GM18868 (cell line): Measurements from ENCODE around the gene LDLRAP1.

Source experiments
- ATAC-seq: cut with Tn5 transposase; IDR thresholded peaks from one replicate; pipeline ENCODE4 v1.9.1; 2021; ENCODE audit warnings: mild to moderate bottlenecking, moderate library complexity; ENCODE audit not compliant: unreplicated experiment

Gene LDLRAP1

DNA sequence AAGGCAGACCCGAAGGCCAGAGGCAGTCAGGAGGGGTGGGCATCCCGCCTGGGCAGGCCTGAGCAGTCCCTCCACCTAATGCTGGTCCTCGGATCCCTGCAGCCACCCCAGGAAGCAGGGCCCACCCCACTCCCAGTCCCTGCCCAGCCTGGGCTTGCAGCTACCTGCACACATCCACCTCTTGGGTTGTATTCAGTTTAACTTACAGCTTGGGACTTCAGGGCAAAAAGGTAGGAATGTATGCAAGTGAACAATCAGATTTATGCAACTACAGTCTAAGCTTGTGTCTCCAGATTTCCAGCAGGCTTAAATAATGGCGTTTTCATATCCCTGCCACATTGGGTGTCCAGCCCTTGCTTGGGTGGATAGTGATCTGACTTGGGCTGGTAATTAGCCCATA lies 17.4 kb downstream of the LDLRAP1 start:
- no peak for ATAC-seq

DNA sequence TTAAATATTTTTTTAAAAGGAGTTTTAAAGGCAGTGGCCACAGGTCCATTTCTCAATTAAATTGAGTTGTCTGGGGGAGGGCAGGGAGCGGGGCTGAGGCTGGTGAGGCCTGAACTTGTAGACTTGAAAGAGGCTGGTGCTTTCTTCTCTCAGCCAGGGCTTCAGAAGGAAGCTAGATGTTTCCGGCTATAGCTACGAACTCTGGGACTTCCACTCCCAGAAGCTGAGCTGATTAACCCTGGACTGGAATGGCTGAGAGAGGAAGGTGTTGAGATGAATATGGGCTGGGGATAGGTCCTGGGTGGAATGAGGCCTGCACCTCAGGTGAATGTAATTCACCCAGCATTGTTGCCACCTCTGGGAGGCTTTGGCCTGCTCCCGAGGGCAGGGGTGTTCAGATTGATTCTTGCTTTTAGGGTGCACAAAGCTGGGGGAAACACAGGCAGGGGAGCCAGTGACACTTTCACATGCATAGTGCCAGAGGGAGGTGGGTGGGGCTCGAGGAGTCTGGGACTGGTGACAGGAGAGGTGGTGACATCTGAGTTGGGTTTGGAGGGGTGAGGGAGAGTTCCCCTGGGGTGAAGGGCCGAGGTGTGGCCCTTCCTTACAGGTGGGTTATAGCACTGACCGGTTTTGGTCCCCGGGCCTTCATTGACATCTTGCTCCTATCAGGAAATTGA lies 18.2 kb downstream of the LDLRAP1 start:
- ATAC-seq, result no peak

DNA sequence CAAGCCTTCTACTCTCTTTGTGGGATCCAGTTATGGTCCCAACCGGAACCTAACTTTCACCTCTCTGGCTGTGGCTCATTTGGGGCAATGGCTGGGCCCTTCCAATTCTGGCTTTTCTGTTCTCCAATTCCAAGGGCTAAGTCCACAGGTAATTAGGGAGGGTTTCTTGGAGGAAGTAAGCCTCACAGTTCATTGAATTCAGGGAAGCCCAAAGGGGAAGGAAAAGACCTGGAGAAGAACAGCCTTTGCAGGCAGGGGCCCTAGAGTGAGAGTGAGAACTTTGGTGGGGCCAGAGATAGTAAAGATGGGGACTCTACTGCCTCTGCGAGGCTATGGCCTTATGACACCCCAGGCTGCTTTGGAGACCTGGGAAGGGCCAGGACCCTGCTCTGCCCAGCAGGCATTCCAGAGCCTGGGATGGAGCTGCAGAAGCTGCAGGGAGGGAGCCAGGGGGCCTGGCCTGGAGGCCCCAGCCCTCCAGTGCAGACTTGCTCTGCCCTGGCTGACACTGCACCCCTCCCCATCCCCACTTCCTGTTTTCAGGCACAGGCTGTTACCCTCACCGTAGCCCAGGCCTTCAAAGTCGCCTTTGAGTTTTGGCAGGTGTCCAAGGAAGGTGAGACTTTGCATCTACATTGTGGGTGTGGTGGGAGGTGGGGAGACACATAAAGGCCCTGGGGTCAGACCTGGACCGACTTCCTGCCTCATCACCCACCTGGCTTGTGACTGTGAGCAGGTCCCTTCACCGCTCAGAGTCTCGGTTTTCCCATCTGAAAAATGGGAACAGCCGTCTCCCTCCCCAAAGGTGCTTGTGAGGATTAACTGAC lies 18.9 kb downstream of the LDLRAP1 start:
- peak; percentile 69 for ATAC-seq

GRCh38 chr1:25562928-25563283 lies 19.5 kb downstream of the LDLRAP1 start:
- ATAC-seq, result no peak

DNA sequence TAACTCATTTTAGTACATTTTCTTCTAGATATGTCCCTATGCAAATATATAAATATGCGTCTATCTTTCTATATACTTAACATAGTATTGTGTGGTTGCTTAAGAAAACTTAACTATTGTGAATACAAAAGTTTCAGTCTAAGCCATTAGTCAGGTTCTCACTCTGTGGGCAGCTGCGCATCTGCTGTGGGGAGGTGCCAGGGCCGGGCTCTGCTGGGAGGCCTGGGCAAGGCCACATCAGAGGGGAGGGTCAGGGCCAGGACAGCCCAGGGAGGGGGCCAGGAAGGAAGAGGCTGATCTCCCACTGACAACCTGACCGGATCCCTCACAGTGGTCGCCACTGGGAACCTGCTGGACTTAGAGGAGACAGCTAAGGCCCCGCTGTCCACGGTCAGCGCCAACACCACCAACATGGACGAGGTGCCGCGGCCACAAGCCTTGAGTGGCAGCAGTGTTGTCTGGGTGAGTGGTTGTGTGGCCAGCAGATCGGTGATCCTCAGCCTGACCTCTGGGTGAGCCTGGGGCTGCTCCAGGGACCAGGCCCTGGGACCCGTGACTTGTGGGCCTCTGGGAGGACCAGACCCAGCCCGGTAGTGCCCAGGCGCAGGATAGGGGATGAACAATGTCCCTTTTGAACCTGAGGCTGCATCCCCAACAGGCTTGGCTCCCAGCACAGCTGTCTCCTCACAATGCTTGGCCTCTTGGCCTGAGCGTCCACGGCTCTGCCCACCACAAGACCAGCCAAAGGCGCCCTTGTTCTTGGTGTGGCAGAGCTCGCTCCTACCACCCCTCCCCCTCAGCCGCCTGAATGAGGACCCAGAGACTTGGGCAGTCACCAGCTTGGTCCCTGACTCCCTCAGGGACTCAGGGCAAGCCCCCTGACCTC lies 20.2 kb downstream of the LDLRAP1 start:
- ATAC-seq, result no peak

DNA sequence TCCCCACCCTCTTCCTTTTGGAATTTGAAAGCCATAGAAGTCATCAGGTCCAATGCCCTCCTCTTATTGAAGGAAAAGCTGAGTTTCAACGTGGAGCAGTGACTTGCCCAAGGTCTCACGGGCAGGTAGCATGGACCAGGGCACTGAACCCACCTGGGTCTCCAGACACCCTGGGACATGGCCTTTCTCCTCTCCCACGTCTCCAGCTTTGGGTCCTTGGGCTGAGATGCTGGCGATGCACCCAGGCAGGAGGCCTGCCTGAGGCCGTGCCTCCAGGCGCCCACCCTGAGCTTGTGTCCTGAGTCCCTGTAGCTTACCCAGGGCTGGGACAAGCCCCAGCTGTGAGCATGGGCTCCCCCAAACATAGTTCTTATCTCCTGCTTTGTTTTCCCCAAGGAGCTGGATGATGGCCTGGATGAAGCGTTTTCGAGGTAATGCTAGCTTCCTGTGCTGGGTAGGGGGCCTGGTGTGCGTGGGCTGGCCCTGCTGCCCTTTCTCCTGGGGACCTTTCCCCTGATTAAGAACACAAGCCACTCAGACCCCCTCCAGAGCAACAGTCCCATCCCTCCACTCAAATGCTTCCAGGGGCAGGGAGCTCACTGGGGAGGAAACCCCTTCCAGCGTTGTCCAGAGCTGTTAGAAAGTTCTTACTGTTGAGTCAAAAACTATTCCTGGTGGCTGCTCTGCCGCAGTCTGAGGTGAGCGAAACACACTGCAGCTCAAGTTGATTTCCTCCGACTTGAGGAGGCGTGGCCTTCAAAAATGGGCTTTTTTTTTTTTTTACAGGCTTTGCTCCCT lies 21.6 kb downstream of the LDLRAP1 start:
- ATAC-seq, result no peak

- no peak for ATAC-seq
These were observed 22.2 kb downstream of the LDLRAP1 start for GRCh38 chr1:25565626-25566025.

DNA sequence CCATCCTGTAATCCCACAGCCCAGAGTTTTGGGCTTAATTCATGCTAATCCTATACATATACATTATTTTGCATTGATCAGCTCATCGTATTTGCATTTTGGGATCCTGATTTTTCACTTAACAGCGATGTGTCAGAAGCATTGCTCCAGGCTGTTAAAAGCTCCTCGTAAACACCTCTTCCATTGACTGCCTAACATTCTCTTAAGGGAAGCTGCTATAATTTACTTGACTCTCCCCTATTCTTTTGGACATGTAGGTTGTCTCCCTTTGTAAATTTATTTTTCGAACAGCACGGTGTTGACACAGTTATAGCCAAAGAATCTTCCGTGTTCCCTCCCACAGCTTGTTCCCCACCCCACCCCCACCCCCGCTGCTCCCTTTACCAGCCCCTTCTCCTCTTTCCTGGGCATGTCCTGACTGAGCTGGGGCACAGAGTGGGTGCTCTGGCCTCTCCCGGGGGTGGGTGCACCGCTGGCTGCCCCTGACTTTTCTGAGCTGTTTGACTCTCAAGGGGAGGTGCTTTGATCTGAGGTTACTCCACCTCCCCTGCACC lies 22.8 kb downstream of the LDLRAP1 start:
- no peak for ATAC-seq

GRCh38 chr1:25566730-25567341 lies 23.4 kb downstream of the LDLRAP1 start:
- ATAC-seq, result no peak

GRCh38 chr1:25567710-25568089 lies 24.3 kb downstream of the LDLRAP1 start:
- ATAC-seq, result no peak

- ATAC-seq, result no peak
These were observed 24.9 kb downstream of the LDLRAP1 start for GRCh38 chr1:25568090-25568833.

DNA sequence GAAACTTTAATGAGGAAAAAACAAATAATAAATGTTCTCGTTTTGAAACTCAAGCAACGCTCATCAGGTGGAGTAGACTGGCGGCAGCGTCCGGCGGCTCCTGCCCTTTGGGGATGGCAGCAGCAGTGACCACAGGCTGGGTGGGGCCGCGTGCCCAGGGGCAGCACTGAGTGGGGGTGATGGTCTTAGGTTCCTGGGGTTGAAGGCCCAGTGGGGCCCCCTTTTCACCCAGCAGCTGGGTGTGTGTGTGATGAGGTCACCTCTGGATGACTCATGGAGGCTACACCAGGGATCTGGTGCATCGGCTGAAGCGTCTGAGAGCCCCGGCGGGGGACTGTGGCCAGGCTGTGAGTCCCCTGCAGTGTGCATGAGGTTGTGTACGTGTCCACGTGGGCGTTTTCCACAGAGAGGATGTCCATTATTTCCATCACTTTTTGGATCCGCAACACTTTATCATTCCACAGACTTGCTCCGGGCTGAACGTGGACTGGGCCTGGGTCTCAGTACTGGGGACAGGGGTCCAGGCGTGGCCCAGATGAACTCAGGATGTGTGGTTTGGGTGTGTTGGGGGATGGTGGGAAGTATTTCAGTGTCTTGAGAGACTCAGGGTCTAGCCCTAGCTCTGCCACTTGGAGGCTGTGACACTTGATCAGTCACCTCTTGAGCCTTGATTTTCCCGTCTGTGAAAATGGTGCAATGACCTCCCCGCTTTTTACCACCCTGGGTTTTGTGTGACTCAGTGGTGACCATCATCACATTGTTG lies 25.6 kb downstream of the LDLRAP1 start:
- no peak for ATAC-seq

- no peak for ATAC-seq
These were observed 26.4 kb downstream of the LDLRAP1 start for GRCh38 chr1:25569597-25570396.

GRCh38 chr1:25570798-25571521 lies 27.6 kb downstream of the LDLRAP1 start:
- no peak for ATAC-seq

GRCh38 chr1:25571522-25571970 lies 28.1 kb downstream of the LDLRAP1 start:
- ATAC-seq, result no peak

GRCh38 chr1:25572107-25572506 lies 28.7 kb downstream of the LDLRAP1 start:
- no peak for ATAC-seq
